H7 (cell line): ENCODE data around the gene RTN4R. TPM values are rescaled to one million over a fixed set of nuclear protein-coding genes. Genes with fewer than 3 reads are reported as not detected.
A peak's percentile ranks its signal among the peaks of the same experiment; 100 is the strongest.
"Not testable (repeated sequence)": the region's sequence is repeated elsewhere in the genome, so short reads cannot be mapped to it uniquely, and the experiment has no call there.

Source experiments
- DNase-seq: peaks from one replicate; pipeline ENCODE4 v3.0.0; 2012
- H3K27me3 ChIP-seq: 2 replicates; pipeline ENCODE4 v1.6.0; 2011; ENCODE audit warnings: mild to moderate bottlenecking, low read length; ENCODE audit not compliant: control insufficient read depth, insufficient read depth
- H3K36me3 ChIP-seq: replicated peaks from 2 replicates; pipeline ENCODE4 v1.5.1; 2011; ENCODE audit warnings: low read length; ENCODE audit not compliant: control insufficient read depth, insufficient read depth
- H3K4me3 ChIP-seq: 2 replicates; pipeline ENCODE4 v1.5.1; 2011; ENCODE audit warnings: low read depth, mild to moderate bottlenecking, control low read depth, low read length, moderate library complexity; ENCODE audit not compliant: insufficient read depth
- total RNA-seq: library from RNA; depleted of rRNA; stranded (reverse); fragments of >200 nt; shearing (Covaris generic); gene quantifications from 2 replicates; pipeline ENCODE4 v1.2.3, GENCODE V29; 2014

RTN4R gene
- total RNA-seq, 1 experiment from 2014 or later = 30.4 TPM

- DNase-seq = no peak
- H3K4me3 ChIP-seq = no peak overlapping the region
- H3K27me3 ChIP-seq = no peaks in the 10 kb centered on the region
- H3K36me3 ChIP-seq = no peaks in the 10 kb centered on the region
Observed at GRCh38 chr22:20273758-20274181, 5.7 kb upstream of the RTN4R start.

DNA sequence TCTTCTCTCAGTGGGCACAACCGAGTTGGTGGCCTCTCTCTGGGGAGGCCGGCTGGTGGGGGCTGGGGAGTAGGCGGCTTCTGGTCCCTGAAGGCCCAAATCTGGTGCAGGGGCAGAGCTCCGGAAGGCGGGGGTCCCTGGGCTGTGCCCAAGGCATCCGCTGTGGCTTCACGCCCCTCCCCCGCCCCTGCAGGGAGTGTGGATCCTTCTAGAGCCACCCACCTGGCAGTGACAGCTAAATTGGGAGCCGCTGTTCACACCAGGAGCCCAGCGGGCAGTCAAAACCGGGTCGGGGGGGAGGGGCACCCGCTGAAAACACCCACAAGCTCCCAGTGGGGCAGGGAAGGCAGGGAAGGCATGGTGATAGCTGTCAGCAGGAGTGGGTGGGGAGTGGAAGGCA lies 4.6 kb upstream of the RTN4R start:
- DNase-seq = no peak
- Histone ChIP-seq H3K36me3 (no peaks in the 10 kb centered on the region), H3K4me3 (no peak overlapping the region), H3K27me3 (no peaks in the 10 kb centered on the region)

DNA sequence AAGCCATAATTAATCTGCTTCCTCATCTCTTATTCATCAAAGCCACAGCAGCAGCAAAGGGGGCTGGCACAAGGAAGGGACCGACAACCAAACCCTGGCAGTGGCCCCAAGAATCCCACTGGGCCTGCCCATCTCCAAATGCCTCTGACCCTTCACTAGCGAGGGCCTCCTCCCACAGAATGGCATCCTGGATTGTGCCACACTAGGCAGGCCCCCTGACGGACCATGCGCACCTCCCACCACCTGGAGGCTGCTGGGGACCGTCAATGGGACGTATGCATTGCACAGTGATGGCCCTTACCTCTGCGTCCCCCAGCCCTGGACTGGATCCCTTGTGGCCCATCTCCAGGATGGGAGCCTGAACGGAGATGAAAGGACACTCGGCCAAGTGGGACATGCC lies 4.1 kb upstream of the RTN4R start:
- Histone ChIP-seq H3K36me3 (no peaks in the 10 kb centered on the region), H3K4me3 (no peak overlapping the region), H3K27me3 (no peaks in the 10 kb centered on the region)
- DNase-seq = no peak

GRCh38 chr22:20271114-20271994 lies 3.2 kb upstream of the RTN4R start:
- Histone ChIP-seq H3K36me3 (no peaks in the 10 kb centered on the region), H3K27me3 (no peaks in the 10 kb centered on the region), H3K4me3 (no peak overlapping the region)
- no peak for DNase-seq

DNA sequence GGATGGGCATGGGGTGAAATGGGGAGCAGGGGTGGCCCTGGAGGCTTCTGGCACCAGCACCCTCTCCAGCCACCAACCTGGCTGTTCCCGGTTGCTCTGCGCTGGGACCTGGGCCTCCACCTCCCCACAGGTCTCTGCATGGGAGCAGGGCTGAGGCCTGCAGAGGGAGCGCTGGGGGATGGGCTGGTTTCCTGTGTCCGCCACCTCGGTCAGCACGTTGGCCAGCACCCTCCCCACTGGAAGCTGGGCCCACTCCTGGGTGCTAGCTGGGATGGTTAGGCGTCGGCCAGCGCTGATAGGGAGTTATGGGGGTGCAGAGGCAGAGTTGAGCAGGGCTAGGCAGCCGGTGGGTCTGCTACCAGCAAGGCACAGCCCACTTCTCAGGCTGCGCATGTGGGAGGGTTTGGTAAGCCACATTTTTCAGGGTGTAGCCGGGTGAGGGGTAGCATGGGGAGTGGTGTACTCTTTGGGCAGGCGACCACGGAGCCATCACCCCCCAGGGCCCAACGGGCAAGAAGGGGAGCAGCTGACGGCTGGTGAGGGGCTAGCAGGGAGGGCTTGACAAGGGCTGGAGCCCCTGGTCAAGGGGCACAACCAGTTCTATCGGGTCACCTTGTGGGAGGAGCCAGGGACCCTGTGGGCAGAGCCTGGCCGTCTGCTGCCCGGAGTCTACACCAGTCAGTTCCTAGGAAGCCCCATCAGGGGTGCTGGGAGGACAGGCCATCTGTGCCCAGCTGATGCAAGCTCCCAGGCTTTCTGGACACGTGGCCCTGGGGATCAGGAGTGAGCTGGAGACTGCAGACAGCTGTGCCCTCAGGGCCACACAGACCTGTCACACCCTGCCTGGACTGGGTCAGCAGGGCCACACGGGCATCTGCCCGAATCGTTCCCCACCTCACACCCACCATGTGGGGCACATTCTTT lies 2.3 kb upstream of the RTN4R start:
- DNase-seq = peak; percentile 61
- H3K27me3 ChIP-seq, H3K36me3 ChIP-seq, H3K4me3 ChIP-seq: not testable (repeated sequence)

GRCh38 chr22:20269673-20270072 lies 1.6 kb upstream of the RTN4R start:
- H3K36me3 ChIP-seq, DNase-seq, H3K27me3 ChIP-seq, H3K4me3 ChIP-seq: not testable (repeated sequence)

DNA sequence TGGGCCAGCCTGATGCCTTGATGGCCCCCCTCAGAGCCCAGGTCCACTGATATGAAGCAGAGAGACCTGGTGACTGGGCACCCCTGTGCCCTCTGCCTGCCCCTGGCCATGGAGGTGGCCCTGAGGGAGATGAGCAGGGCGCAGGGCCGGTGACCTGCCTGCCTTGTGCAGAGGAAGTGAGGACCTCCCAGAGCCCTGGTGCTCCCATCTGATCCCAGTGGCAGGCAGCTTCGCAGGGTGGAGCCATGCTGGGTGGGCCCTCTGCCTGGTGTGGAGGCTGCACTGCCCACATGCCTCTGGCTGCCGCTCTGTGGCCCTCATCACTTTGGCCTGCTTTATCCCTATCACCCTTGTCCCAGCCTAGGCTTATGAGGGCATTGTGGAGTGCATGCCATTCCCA lies 1.1 kb upstream of the RTN4R start:
- H3K36me3 ChIP-seq, DNase-seq, H3K4me3 ChIP-seq: not testable (repeated sequence)

DNA sequence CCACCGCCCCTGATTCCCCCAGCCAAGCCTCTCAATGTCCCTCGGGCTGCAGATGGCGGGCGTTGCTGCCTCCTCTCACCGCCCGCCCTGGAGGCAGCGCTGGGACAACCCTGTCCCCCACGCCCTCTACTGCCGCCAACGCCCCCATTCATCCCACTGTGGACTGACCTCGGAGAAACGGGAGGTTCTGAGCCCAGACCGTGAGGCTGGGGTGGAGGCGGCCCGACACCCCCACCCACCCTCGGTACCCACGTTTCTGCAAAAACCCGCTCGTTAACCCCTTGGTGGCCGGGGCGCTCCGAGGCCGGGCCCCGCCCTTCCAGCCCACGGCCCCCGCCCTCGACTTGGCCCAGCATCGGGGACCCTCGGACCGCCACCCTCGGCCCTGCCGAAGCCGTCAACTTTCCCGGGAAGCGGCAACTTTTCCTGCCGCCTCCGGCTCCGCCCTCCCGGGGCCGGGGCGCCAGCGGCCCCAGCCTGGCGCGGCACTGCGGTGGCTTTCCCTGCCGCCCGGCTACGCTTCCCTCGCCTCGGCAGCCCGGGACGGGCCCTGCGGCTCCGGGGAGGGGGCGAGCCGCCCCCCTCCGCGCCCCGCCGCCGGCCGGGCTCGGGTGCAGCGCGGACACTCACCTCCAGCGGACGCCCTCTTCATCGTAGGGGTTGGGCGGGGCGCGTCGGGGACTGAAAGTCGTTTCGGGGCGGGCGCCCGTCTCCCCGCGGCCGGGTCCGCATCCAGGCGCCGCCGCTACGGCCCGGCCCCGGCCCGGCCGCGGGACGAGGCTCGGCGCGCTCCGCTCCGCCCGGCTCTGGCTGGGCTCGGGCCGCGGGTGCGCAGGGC lies 458 bp downstream of the RTN4R start:
- no peaks in the 10 kb centered on the region for H3K36me3 ChIP-seq
- DNase-seq = peak; percentile 88
- H3K4me3 ChIP-seq = peak overlapping the region; percentile 57
- no peaks in the 10 kb centered on the region for H3K27me3 ChIP-seq

More for the DNA sequence above, 1.1 kb upstream of the RTN4R start:
- not testable (repeated sequence) for H3K27me3 ChIP-seq

DNA sequence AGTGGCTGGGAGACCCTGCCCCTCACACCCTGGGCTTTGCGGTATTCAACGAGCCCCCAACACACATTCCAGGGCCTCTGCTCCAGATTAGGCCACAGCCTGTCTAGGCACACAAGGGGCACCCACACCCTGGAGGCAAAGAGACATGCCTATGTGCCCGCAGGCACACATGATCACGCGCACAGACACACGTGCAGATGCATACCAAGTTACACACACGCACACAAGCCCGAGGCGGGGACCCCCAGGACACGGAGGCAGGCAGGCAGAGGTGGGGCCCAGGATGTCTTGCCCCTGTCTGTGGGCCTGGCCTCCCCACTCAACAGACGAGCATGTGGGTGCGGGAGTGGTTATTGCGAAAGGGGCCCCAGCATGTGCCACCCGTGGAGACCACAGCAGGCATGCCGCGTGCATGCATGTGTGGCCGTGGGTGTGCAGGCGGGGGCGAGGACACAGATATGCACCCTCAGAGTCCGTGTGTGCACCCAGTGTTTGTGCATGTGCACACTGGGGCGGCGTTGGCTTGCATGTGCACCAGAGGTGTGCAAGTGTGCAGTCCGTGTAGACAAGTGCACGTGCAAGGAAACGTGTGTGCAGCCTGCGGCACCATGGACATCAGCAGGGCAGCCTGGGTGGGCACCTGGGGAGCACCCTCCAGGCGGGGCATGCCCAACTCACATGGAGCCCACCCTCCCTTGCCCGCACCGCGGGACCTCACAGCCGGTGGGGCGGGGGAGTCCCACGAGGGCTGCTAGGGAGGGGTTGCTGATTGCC lies 1.3 kb downstream of the RTN4R start:
- not testable (repeated sequence) for DNase-seq, H3K27me3 ChIP-seq
- peak overlapping the region; percentile 57 for H3K4me3 ChIP-seq

GRCh38 chr22:20265772-20266666 lies 2.1 kb downstream of the RTN4R start:
- not testable (repeated sequence) for DNase-seq, H3K36me3 ChIP-seq, H3K4me3 ChIP-seq, H3K27me3 ChIP-seq

More for the DNA sequence above, 1.3 kb downstream of the RTN4R start:
- H3K36me3 ChIP-seq = not testable (repeated sequence)

DNA sequence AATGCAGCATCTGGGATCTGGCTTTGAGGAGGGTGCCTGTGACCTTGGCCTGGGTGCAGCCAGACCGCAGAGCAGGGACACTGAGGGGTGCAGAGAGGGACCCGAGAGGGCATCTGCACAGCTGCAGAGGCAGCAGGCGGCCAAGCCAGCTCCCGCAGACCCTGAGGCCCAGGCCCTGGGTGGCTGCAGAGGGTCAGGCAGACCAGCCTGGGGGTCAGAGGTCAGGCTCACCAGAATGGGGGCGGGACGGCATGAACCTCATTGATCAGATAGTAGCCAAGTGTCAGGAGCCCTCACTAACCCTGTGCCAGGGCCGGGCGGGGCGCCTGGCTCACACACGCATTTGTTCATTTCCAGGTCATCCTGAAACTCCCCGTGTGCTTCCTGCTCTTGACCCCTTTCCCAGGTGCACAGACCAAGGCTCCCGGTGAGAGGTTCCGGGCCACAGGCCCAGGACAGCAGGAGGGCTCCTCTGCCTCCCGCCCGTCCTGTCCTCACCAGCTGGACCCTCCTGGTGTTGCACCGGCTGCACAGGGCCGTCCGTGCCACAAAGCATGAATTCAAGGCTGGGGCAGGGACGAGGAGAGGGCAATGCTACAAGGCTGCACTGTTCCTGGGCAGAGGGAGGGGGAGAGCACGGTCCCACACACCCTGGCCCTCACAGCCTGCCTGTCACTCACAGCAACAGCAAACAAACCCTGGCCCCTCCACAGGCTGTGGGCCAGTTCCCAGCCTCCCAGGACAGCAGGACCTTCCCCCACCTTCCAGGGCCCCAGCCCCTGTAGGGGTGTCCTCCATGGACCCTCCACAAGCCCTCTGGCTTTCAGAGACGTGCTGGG lies 3.3 kb downstream of the RTN4R start:
- Histone ChIP-seq H3K4me3 (no peak overlapping the region), H3K36me3 (no peaks in the 10 kb centered on the region), H3K27me3 (no peaks in the 10 kb centered on the region)
- no peak for DNase-seq
